ENCODE measurements around the gene EXOSC10.
"Not testable (repeated sequence)": the region's sequence is repeated elsewhere in the genome, so short reads cannot be mapped to it uniquely, and the experiment has no call there.

EXOSC10 gene

DNA sequence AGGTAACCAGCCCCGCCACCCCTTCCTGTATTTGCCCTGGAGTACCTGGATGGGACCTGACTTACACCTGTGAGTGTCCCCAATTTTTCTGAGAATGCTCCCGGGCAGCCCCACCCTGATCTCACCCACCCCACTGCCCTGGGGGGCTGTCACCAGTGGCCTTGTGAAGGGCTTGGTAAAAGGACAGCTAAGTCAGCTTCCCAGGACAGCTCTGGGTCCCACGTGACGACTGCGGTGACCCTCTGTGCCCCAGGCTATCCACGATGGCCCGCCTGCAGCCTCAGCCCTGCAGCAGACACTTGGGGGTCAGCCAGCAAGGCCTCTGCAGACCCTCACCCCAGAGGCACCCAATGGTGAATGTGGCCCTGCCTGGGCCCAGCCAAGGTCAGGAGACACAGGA lies 45.5 kb downstream of the EXOSC10 start:
- no peak for DNase-seq (ENCODE audit: extremely low spot score)
- CTCF ChIA-PET = interaction anchor here (4.0 kb wide), 1 partner anchor 16 kb away, joined by 33 read pairs; no protein-coding TSS in a partner anchor
- POLR2A ChIA-PET = no interaction called here
- TF ChIP-seq, protein P1, sequence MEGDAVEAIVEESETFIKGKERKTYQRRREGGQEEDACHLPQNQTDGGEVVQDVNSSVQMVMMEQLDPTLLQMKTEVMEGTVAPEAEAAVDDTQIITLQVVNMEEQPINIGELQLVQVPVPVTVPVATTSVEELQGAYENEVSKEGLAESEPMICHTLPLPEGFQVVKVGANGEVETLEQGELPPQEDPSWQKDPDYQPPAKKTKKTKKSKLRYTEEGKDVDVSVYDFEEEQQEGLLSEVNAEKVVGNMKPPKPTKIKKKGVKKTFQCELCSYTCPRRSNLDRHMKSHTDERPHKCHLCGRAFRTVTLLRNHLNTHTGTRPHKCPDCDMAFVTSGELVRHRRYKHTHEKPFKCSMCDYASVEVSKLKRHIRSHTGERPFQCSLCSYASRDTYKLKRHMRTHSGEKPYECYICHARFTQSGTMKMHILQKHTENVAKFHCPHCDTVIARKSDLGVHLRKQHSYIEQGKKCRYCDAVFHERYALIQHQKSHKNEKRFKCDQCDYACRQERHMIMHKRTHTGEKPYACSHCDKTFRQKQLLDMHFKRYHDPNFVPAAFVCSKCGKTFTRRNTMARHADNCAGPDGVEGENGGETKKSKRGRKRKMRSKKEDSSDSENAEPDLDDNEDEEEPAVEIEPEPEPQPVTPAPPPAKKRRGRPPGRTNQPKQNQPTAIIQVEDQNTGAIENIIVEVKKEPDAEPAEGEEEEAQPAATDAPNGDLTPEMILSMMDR (IDR thresholded peaks at IDR 0.05; ENCODE audit: control extremely low read depth, extremely low read depth, low read depth, missing control alignments) = no peak

DNA sequence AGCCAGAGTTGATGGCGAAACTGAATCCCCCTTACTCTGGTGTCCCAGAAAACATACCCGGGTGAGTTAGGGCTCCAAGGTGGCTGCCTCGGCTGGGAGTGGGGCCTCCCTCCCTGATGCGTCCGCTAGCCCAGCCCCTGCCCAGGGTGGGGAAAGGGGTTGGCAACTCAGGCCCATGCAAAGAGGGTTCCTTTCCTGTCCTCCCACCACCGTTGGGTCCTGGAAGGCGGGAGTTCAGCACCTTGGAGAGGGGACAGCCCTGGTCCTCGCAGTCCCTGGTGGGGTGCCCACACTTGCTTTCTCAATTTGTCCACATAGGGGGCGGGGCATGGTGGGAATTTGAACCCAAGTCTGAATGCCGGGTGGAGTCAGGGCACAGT lies 45.9 kb downstream of the EXOSC10 start:
- ChIA-PET POLR2A (no interaction called here), CTCF (interaction anchor here (4.0 kb wide), 1 partner anchor 16 kb away, joined by 33 read pairs; no protein-coding TSS in a partner anchor)
- DNase-seq (ENCODE audit: extremely low spot score) = no peak
- TF ChIP-seq, protein P1 (IDR thresholded peaks at IDR 0.05; ENCODE audit: control extremely low read depth, extremely low read depth, low read depth, missing control alignments) = no peak

DNA sequence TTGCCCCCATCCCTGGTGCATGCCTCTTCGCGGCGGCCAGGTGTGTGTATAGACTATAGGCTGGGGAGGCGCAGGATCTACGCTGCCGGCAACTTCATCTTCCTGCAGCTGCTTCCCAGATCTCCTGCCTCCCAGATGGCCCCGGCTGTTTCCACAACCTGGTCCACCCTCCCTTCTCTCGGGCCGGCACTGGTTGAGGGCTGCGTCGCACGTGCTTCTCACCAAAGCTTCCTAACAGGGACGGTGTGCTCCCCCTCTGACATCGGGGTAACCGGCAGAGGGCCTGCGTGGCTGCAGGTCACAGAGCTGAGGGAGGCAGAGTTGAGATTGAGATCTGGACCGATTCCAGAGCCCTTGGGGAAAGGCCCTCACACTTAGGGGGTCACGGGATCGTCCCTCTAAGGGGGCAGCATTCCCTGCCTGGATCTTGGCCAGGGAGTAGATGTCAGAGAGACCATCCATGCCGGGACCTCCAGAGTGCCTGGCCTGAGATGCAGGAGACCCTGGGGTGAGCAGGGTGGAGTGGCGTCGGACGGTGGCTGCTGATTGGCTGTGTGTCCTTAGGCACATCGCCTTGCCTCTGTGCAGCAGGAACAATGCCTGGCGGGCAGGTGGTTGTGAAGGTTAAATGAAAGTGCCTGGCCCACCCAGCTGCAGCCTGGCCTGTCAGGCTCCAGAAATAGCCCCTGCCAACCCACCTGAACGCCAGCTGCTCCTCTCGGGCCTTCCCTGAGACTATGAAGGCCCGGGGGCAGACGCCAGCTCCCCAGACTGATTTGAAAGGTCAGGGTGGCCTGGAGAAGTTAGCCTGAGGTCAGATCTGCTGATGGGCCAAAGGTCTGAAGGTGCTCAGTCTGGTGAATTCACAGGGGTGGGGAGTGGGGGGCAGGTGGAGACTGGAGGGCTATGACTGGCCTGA lies 46.6 kb downstream of the EXOSC10 start:
- no peak for DNase-seq (ENCODE audit: extremely low spot score)
- ChIA-PET CTCF (interaction anchor here (1.3 to 4.0 kb wide), 2 partner anchors 15 to 22 kb away, joined by 3 to 33 read pairs; no protein-coding TSS in a partner anchor), POLR2A (no interaction called here)
- TF ChIP-seq, protein P1 (IDR thresholded peaks at IDR 0.05; ENCODE audit: control extremely low read depth, extremely low read depth, low read depth, missing control alignments) = peak; percentile 10

DNA sequence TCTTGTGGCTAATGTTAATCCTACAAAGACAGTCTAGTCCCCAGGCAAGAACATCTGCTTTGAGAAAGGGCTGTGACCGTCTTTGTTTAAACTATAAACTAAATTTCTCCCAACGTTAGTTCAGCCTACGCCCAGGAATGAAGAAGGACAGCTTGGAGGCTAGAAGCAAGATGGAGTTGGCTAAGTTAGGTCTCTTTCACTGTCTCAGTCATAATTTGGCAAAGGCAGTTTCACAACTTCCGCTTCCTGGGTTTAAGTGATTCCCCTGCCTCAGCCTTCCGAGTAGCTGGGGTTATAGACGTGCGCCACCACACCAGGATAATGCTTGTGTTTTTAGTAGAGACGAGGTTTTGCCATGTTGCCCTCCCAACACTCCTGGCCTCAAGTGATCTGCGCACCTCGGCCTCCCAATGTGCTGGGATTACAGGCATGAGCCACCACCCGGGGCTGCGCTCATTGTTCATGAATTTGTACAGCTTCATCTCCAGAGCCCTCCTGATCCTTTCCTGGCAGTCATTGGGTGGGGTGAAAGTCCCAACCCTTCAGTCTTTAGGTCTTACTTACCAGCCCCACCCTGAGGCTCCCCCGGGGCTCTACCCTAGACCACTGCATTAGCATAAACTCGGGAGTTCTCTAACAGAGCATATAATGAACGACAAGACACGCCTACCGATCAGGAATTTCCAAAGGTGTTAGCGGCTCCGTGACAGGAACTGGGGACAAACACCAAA lies 47.7 kb downstream of the EXOSC10 start:
- CTCF ChIA-PET = interaction anchor here (0.7 to 4.0 kb wide), 3 partner anchors 9 to 20 kb away, joined by 3 to 33 read pairs (median 3); no protein-coding TSS in a partner anchor
- no peak for DNase-seq (ENCODE audit: extremely low spot score)
- TF ChIP-seq, protein P1 (IDR thresholded peaks at IDR 0.05; ENCODE audit: control extremely low read depth, extremely low read depth, low read depth, missing control alignments) = no peak
- POLR2A ChIA-PET = no interaction called here

DNA sequence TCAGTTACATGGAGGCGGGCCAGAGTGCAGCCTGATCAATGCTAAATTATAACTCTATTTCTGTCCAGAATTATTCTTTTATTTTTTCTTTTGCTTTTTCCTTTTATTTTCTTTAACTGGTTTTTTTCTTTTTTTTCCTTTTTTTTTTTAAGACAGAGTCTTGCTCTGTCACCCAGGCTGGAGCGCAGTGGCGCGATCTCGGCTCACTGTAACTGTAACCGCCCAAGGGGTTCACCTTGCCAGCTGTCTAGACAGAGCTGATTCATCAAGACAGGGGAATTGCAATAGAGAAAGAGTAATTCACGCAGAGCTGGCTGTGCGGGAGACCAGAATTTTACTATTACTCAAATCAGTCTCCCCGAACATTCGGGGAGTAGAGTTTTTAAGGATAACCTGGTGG lies 48.5 kb downstream of the EXOSC10 start:
- POLR2A ChIA-PET; DNase-seq (ENCODE audit: extremely low spot score): not testable (repeated sequence)
- CTCF ChIA-PET = interaction anchor here (3.5 to 4.0 kb wide), 2 partner anchors 13 kb away, joined by 32 to 33 read pairs; no protein-coding TSS in a partner anchor

DNA sequence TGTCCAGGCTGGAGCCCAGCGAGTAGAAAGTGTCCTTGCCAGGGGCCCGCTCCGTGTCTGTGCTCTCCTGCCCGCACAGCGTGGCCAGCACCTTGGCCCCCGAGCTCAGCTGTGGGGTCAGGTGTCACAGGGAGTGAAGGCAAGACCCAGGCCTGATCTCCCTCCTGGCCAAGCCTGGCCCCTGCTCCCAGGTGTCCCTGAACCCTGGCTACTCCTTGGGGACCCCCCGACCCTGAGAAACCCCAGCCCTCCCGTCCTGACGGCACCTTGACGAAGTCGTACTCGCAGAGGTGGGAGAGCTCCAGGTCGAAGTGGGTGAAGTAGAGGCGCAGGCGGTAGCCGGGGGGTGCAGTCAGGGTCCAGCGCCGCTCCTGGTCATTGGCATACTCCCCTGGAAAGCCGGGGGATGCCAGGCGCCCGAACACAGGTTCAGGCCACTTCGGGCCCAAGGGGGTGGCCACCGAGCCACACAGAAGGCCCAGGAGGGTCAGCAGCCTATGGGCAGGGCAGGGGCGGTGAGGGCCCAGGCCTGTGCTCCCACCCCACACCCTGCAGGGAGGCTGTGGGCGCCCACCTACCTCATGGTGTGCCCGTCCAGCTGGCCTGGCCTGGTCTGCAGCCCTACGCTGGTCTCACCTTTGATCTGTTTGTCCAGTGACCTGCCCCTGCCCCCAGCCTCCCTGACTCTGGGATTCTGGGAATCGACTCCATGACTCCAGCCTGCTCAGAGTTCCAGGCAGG lies 52.9 kb downstream of the EXOSC10 start, which contains the start of gene MASP2:
Gene MASP2 (minus strand): TSS at position 615 of the 741 bp plus-strand sequence. CDS start 32 bp downstream, at position 583.
- ChIA-PET CTCF (interaction anchor here (2.2 kb wide), 1 partner anchor 9 kb away, joined by 8 read pairs; no protein-coding TSS in a partner anchor), POLR2A (no interaction called here)
- no peak for DNase-seq (ENCODE audit: extremely low spot score)
- TF ChIP-seq, protein P1 (IDR thresholded peaks at IDR 0.05; ENCODE audit: control extremely low read depth, extremely low read depth, low read depth, missing control alignments) = no peak

All from GM10248 (cell line).